GM12875 (cell line): ENCODE results near the gene ACYP2.
A peak's percentile ranks its signal among the peaks of the same experiment; 100 is the strongest.

Source experiments
- H3K4me3 ChIP-seq: one replicate; pipeline ENCODE4 v1.5.1; 2011; ENCODE audit warnings: low read depth, low read length, control low read depth
- CTCF ChIP-seq: IDR thresholded peaks from 2 replicates; pipeline ENCODE4 v1.5.1; 2011; ENCODE audit warnings: low read depth, mild to moderate bottlenecking, control low read depth, inconsistent platforms, low read length, moderate library complexity, borderline replicate concordance; ENCODE audit not compliant: insufficient read depth

ACYP2 gene

GRCh38 chr2:54271189-54271588 is 155.8 kb downstream of the ACYP2 start:
- no peak overlapping the region for H3K4me3 ChIP-seq
- no peak for TF ChIP-seq CTCF

- no peak for TF ChIP-seq CTCF
- H3K4me3 ChIP-seq: no peak overlapping the region
Measured at GRCh38 chr2:54271843-54272627, 156.6 kb downstream of the ACYP2 start.

- no peak for TF ChIP-seq CTCF
- no peak overlapping the region for H3K4me3 ChIP-seq
Measured at GRCh38 chr2:54274781-54275242, 159.4 kb downstream of the ACYP2 start.

GRCh38 chr2:54275541-54275940 is 160.1 kb downstream of the ACYP2 start:
- no peak for TF ChIP-seq CTCF
- no peak overlapping the region for H3K4me3 ChIP-seq

- 0 out of 2 replicates have a peak, but pooled peaks have one; percentile 25 for TF ChIP-seq CTCF
- no peak overlapping the region for H3K4me3 ChIP-seq
Measured at GRCh38 chr2:54279385-54279784, 164.0 kb downstream of the ACYP2 start.

- no peak for TF ChIP-seq CTCF
- no peak overlapping the region for H3K4me3 ChIP-seq
Measured at GRCh38 chr2:54284826-54285225, 169.4 kb downstream of the ACYP2 start.

- no peak overlapping the region for H3K4me3 ChIP-seq
- TF ChIP-seq CTCF: no peak
Measured at GRCh38 chr2:54285451-54285850, 170.0 kb downstream of the ACYP2 start.
